CD4-positive, alpha-beta T cell treated with Interleukin-12 subunit alpha and Interleukin-12 subunit beta, for 1 hour (primary cell): ENCODE measurements around the gene MYLIP.

Experiments
- DNase-seq: peaks from one replicate; pipeline ENCODE4 v3.0.0-alpha.2; 2020

Gene MYLIP

GRCh38 chr6:16108921-16109658, 19.8 kb upstream of the MYLIP start:
- DNase-seq = no peak

- no peak for DNase-seq
Observed at GRCh38 chr6:16109659-16110305, 19.1 kb upstream of the MYLIP start.

DNA sequence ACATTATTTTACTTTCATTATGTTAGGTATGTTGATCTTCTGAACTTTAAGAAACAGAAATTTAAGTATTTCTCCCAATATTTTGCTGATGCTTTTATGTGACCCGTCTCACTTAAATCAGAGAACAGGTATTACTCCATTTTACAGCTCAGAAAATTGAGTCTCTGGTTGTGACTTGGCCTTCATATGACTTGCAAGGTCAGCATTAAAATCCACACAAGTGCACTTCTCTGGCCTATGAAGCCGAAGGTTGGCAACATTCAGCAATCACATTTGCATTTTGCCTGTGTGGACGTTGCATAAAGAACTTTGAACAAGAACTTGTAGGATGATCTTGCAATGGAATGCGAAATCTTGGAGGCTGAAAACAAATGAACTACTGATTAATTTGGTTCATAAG, 10.1 kb upstream of the MYLIP start:
- no peak for DNase-seq

DNA sequence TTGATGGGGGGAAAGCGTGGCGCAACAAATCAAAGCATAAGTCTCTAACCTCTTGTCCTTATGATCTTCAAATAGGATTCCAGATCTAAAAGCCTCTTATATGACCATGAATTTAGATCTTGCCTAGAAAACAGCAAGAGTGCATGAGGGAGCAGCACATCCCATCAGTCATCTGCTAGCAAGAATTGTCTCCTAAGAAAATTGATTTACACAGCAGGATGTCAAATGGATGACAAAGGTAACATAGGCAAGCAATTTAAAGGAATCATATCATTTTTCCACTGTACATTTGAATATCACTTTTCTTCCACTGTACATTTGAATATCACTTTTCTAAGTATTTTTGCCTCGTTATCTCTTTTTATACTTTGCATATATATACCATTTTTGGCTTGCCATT, 7.5 kb upstream of the MYLIP start:
- DNase-seq = no peak

DNA sequence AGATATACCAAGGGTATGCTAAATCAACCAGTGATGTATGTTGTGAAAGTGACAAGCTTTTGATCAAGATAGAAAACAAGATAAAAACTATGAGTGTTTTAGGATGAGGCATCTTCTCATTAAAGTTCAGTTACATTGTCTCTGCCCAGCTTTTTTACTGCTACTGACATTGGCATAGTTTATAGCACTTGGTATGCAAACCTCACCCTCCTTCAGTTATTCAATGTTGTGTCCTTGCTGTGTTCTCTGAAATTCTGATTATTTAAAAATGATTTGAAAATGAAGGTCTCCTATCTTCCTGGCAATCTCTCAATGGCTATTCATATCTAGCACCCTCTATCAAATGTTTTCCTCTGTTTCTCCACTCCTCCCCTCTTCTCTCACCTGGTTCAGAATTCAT, 6.7 kb upstream of the MYLIP start:
- DNase-seq = no peak

- no peak for DNase-seq
Observed at GRCh38 chr6:16124198-16125180, 4.4 kb upstream of the MYLIP start.

DNA sequence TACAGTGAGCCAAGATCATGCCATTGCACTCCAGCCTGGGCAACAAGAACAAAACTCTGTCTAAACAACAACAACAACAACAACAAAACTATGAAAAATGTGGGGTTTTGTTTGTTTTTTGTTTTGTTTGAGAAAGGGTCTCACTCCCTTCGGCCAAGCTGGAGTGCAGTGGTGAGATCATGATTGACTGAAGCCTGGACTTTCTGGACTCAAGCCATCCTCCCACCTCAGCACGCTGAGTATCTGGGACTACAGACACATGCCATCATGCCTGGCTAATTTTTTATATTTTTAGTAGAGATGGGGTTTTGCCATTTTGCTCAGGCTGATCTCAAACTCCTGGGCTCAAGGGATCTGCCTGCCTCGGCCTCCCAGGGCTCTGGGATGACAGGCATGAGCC, 2.8 kb upstream of the MYLIP start:
- DNase-seq = no peak

GRCh38 chr6:16126861-16127260, 2.0 kb upstream of the MYLIP start:
- no peak for DNase-seq

DNA sequence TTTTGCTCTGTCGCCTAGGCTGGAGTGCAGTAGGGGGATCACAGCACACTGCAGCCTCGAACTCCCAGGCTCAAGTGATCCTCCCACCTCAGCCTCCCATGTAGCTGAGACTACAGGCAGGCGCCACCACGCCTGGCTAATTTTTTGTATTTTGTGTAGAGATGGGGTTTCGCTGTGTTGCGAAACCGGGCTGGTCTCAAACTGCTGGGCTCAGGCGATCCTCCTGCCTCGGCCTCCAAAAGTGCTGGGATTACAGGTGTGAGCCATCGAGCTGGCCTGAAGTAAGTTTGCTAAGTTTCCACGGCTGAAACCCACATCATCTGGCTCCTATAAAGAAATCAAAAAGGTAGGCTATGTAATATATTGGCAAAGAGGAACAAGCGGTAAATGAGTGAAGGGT, 1.4 kb upstream of the MYLIP start:
- no peak for DNase-seq

GRCh38 chr6:16129623-16130401, 926 bp downstream of the MYLIP start:
- DNase-seq = no peak

- no peak for DNase-seq
Observed at GRCh38 chr6:16130437-16130891, 1.6 kb downstream of the MYLIP start.

DNA sequence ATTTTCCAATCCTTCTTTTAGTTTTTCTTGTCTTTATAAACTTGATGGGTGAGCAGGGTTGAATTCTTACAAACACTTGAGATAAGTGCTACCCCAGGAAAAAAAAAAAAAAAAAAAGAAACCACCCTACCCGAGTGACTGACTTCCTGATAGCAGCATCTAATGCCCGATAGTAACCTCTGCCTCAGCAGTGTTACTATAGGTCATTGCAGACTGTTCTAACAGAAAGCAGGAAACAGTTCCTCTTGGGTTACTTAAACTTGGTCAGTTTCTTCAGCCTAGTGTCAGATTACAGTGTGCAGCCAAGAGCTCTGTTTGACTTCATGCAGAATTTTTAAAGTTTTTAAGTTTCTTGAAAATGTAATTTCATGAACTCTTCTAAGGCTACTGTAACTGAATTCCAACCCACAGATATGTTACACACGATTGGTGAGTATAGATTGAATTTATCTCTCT, 2.1 kb downstream of the MYLIP start:
- DNase-seq = peak; percentile 82

- no peak for DNase-seq
Observed at GRCh38 chr6:16132909-16133308, 4.0 kb downstream of the MYLIP start.

GRCh38 chr6:16134430-16134829, 5.5 kb downstream of the MYLIP start:
- DNase-seq = no peak

GRCh38 chr6:16135066-16135465, 6.2 kb downstream of the MYLIP start:
- DNase-seq = no peak

DNA sequence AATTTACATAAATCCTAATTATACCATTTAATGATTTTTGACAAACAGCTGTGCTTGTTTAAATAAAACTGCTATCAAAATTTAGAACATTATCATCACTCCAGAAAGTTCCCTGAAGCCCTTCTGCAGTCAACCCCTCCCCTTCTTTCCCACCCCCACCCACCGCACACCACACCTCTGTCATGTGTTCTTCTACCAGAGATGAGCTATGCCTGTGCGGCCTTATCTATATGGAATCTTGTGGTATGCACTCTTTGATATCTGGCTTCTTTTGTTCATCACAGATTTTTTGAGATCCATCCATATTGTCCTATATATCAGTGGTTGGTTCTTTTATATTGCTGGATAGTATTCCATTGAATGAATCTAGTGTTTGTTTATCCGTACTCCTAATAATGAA, 7.2 kb downstream of the MYLIP start:
- DNase-seq = peak; percentile 72

GRCh38 chr6:16136621-16137450, 8.0 kb downstream of the MYLIP start:
- peak; percentile 53 for DNase-seq

DNA sequence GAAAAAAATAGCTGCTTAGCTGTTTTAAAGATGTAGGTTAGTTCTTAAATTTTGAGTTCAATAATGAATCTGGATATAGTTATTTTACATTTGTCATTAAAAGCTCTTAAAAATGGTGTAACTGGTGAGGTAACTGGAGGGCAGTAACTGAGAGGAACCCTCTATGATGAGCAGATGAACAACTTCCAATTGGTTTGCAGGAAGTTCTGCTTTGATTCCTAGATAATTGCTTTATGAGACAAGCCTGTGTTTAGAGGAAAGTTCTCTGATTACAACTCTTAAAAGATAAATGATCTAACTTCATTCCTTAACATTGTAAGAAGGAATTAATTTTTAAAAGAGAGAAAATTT, 8.5 kb downstream of the MYLIP start:
- DNase-seq = no peak

DNA sequence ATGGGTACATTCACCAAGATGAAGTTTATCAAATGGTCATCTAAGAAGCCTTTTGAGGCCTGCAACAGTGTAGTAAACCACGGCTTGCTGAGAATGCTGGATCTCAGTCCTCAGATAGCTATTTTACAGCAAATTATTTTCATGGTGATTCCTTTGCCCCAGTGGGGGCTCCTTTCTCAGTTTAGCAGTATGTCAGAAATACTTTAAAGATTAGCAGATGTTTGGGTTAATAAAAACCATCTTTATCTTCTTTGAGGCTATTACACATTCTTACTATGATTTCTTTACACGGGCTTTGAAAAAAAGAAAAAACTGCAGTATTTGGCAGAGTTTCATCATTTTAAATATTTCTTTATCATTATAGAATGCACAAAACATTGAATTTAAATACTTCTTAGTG, 10.7 kb downstream of the MYLIP start:
- no peak for DNase-seq

DNA sequence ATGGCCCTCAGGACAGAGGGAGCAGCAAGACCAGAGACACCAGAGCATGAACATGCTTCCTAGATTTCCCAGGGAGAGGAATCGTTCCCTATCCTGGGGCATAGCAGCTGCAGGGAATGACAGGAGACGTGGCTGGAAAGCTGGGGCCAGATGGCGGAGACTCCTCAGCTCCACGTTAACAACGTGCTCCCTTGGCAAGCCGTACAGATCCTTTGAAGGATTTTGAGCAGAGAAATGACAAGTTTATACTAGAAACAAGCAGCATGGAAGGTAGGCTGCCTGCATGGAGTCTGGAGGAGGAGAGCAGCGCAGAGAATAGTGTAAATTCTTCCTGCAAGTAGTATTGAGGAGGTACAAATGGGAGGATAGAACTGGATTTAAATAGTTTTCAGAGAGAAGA, 11.7 kb downstream of the MYLIP start:
- no peak for DNase-seq

GRCh38 chr6:16141514-16141913, 12.6 kb downstream of the MYLIP start:
- no peak for DNase-seq

DNA sequence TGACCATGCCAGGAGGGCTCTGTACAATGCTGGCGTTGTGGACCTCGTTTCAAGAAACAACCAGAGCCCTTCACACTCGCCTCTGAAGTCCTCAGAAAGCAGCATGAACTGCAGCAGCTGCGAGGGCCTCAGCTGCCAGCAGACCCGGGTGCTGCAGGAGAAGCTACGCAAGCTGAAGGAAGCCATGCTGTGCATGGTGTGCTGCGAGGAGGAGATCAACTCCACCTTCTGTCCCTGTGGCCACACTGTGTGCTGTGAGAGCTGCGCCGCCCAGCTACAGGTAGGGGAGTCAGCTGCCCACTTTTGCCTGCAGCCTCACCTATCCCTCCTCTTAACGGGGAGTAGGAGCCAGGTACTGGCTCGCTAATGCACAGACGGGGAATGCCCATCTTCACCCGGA, 16.2 kb downstream of the MYLIP start:
- DNase-seq = no peak
